T-helper 1 cell (primary cell): ENCODE measurements around the gene ANKAR.

Experiments
- DNase-seq, 5 donors: peaks; one replicate each; pipeline ENCODE4 v3.0.0-alpha.2; 2012 to 2020

Gene ANKAR

GRCh38 chr2:189723192-189723591 lies 48.7 kb downstream of the ANKAR start:
- DNase-seq, result peak in 1 of 5 donors; percentile 6
